Fibroblast of skin of scalp (primary cell): ENCODE data around the gene DCUN1D5. TPM values are rescaled to one million over a fixed set of nuclear protein-coding genes. Genes with fewer than 3 reads are reported as not detected.
A peak's percentile ranks its signal among the peaks of the same experiment; 100 is the strongest.

ENCODE experiments used
- DNase-seq: peaks from one replicate; pipeline ENCODE4 v3.0.0-alpha.2; 2013
- polyA plus RNA-seq, 2 experiments: library from polyadenylated mRNA; unstranded; fragments of 120-200 nt; gene quantifications; one replicate each; pipeline ENCODE4 v1.2.1, GENCODE V29; 2013; ENCODE audit not compliant: insufficient read length in 2 of 2

DCUN1D5 gene
- 67.0 TPM for polyA plus RNA-seq (2013, experiment 1 of 2; ENCODE audit: insufficient read length)
- polyA plus RNA-seq (2013, experiment 2 of 2; ENCODE audit: insufficient read length) = 68.4 TPM

GRCh38 chr11:103091801-103092524, at the start of gene DCUN1D5:
DCUN1D5 (minus strand) TSS chr11:103092160; CDS start chr11:103091872, 288 bp downstream.
- peak; percentile 95 for DNase-seq

- DNase-seq = no peak
Observed at GRCh38 chr11:103125462-103125861, 33.5 kb upstream of the DCUN1D5 start.

GRCh38 chr11:103114836-103115235, 22.9 kb upstream of the DCUN1D5 start:
- DNase-seq = no peak

GRCh38 chr11:103112364-103112763, 20.4 kb upstream of the DCUN1D5 start:
- no peak for DNase-seq

GRCh38 chr11:103111400-103111799, 19.4 kb upstream of the DCUN1D5 start:
- no peak for DNase-seq

GRCh38 chr11:103110391-103110790, 18.4 kb upstream of the DCUN1D5 start:
- peak; percentile 66 for DNase-seq

GRCh38 chr11:103109818-103110388, 17.9 kb upstream of the DCUN1D5 start:
- peak; percentile 6 for DNase-seq

GRCh38 chr11:103108933-103109817, 17.2 kb upstream of the DCUN1D5 start, which contains the start of gene DYNC2H1:
DYNC2H1 (plus strand) TSS chr11:103109426; CDS start chr11:103109575, 149 bp downstream.
- DNase-seq = peak; percentile 92

- DNase-seq = no peak
Observed at GRCh38 chr11:103097279-103097678, 5.3 kb upstream of the DCUN1D5 start.

- DNase-seq = peak; percentile 34
Observed at GRCh38 chr11:103091064-103091800, 728 bp downstream of the DCUN1D5 start.

- DNase-seq = no peak
Observed at GRCh38 chr11:103086461-103086860, 5.5 kb downstream of the DCUN1D5 start.

GRCh38 chr11:103085758-103086365, 6.1 kb downstream of the DCUN1D5 start:
- no peak for DNase-seq

- DNase-seq = peak; percentile 14
Observed at GRCh38 chr11:103079833-103080232, 12.1 kb downstream of the DCUN1D5 start.

- no peak for DNase-seq
Observed at GRCh38 chr11:103078710-103079109, 13.2 kb downstream of the DCUN1D5 start.

GRCh38 chr11:103077554-103077953, 14.4 kb downstream of the DCUN1D5 start:
- no peak for DNase-seq

- no peak for DNase-seq
Observed at GRCh38 chr11:103076361-103076760, 15.6 kb downstream of the DCUN1D5 start.

GRCh38 chr11:103071008-103071407, 21.0 kb downstream of the DCUN1D5 start:
- DNase-seq = no peak

GRCh38 chr11:103070142-103070541, 21.8 kb downstream of the DCUN1D5 start:
- DNase-seq = no peak

- DNase-seq = no peak
Observed at GRCh38 chr11:103069367-103069766, 22.6 kb downstream of the DCUN1D5 start.

GRCh38 chr11:103067118-103067517, 24.8 kb downstream of the DCUN1D5 start:
- no peak for DNase-seq

- no peak for DNase-seq
Observed at GRCh38 chr11:103061656-103062055, 30.3 kb downstream of the DCUN1D5 start.
